ENCODE results near the gene CELF2.
A peak's percentile ranks its signal among the peaks of the same experiment; 100 is the strongest.

The CELF2 gene

DNA sequence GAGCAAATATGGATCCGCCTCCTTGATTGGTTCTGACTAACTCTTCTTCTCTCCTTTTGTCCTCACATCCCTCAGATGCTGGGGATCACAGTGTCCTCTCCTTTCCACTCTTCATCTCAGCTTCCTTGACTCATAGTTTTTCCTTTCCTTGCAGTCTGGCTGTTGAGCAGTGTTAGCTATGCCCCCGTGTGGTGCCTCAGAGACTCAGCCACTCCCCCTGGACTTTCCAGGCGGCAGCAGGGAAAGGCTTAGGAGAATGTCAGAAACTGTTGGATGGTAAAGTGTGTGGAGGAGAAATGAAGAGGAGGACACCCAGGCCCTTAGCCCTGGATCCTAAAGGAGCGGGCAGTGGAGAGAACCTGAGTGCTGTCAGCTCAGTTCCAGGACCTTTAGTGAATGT, 267.5 kb downstream of the CELF2 start:
- TF ChIP-seq, protein P1, sequence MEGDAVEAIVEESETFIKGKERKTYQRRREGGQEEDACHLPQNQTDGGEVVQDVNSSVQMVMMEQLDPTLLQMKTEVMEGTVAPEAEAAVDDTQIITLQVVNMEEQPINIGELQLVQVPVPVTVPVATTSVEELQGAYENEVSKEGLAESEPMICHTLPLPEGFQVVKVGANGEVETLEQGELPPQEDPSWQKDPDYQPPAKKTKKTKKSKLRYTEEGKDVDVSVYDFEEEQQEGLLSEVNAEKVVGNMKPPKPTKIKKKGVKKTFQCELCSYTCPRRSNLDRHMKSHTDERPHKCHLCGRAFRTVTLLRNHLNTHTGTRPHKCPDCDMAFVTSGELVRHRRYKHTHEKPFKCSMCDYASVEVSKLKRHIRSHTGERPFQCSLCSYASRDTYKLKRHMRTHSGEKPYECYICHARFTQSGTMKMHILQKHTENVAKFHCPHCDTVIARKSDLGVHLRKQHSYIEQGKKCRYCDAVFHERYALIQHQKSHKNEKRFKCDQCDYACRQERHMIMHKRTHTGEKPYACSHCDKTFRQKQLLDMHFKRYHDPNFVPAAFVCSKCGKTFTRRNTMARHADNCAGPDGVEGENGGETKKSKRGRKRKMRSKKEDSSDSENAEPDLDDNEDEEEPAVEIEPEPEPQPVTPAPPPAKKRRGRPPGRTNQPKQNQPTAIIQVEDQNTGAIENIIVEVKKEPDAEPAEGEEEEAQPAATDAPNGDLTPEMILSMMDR (IDR thresholded peaks at IDR 0.05) = peak; percentile 29; the same call in 1 of the 2 replicates

GRCh38 chr10:11286261-11286852, 268.7 kb downstream of the CELF2 start:
- TF ChIP-seq, protein P1 (IDR thresholded peaks at IDR 0.05) = no peak

GRCh38 chr10:11288302-11288701, 270.6 kb downstream of the CELF2 start:
- TF ChIP-seq, protein P1 (IDR thresholded peaks at IDR 0.05) = no peak

GRCh38 chr10:11290156-11290890, 272.7 kb downstream of the CELF2 start:
- TF ChIP-seq, protein P1 (IDR thresholded peaks at IDR 0.05) = no peak

DNA sequence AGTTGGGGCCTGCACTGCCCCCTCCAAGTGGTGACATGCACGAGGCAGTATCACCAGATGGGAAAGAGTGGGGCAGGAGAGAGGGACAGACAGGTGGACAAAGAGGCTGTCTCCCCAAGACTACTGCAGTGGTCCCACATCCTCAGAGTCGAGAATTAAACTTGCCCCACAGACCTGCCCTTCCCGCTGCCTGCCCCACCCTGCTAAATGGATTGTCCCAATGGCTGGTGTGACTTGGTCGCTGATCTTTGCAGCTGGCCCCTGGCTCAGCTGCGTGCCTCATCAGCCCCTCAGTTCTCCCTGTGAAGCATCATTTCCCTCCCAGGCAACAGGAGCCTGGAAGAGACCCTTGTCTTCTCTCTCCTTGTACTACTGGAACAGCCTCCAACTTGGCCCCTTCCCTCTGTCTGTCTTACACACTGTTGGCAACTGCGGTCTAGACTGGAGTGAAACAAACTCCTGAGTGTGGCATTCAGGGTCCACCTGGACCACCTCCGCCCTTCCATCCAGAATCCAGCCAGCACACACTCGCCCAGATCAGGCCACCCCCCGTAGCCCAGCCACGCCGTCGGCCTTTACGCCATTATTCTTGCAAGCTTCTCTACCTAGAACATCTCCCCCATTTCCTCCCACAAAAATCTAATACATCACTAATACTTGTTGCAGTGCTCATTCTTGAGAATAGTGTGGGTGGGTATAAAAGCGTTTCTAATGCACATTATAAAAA, 275.1 kb downstream of the CELF2 start:
- TF ChIP-seq, protein P1 (IDR thresholded peaks at IDR 0.05) = no peak

DNA sequence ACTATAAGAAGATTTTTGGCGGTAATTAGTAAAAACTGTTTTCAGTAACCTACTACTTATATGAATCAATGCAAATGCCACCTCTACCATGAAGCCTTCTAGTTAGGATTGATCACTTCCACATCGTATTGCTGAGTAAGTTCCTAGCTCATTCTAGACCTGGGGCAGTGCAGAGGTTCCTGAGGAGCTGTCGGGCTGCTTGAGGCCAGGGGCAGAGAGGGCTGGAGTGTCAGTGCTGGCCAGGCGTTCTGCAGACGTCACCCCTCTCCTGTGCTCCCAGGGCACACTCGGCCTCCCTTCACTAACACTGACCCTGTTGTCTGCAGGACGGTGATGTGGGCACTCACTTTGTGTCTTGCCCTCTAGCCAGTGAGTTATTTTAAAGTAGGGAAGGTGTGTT, 275.7 kb downstream of the CELF2 start:
- TF ChIP-seq, protein P1 (IDR thresholded peaks at IDR 0.05) = no peak

GRCh38 chr10:11294831-11295450, 277.3 kb downstream of the CELF2 start:
- TF ChIP-seq, protein P1 (IDR thresholded peaks at IDR 0.05) = no peak

Measured in LNCAP (cell line).